NB4 (cell line): ENCODE measurements around the gene USP24.
"Not testable (repeated sequence)": the region's sequence is repeated elsewhere in the genome, so short reads cannot be mapped to it uniquely, and the experiment has no call there.

Source experiments
- DNase-seq: peaks from one replicate; pipeline ENCODE4 v3.0.0; 2010; ENCODE audit warnings: low read depth
- H3K4me3 ChIP-seq: one replicate; pipeline ENCODE4 v1.5.1; 2011; ENCODE audit warnings: mild to moderate bottlenecking, low read depth, low read length, moderate library complexity
- CTCF ChIP-seq: IDR thresholded peaks from one replicate; pipeline ENCODE4 v1.5.1; 2012; ENCODE audit warnings: low read depth, low read length
- MAX ChIP-seq: IDR thresholded peaks from 2 replicates; pipeline ENCODE4 v1.6.1; 2011; ENCODE audit warnings: low read depth, low read length
- MYC ChIP-seq: IDR thresholded peaks from 2 replicates; pipeline ENCODE4 v1.6.1; 2011; ENCODE audit warnings: low read depth, low read length
- POLR2A ChIP-seq: IDR thresholded peaks from 2 replicates; pipeline ENCODE4 v1.6.1; 2011; ENCODE audit warnings: mild to moderate bottlenecking; ENCODE audit not compliant: insufficient read length; ENCODE audit errors: extremely low read depth

The USP24 gene

GRCh38 chr1:55203064-55203463 is 12.1 kb downstream of the USP24 start:
- DNase-seq = no peak
- no peak for TF ChIP-seq MAX
- TF ChIP-seq MYC = no peak
- no peak for TF ChIP-seq POLR2A
- TF ChIP-seq CTCF = no peak
- H3K4me3 ChIP-seq = no peak overlapping the region

GRCh38 chr1:55200667-55201066 is 14.5 kb downstream of the USP24 start:
- no peak for DNase-seq
- no peak overlapping the region for H3K4me3 ChIP-seq
- no peak for TF ChIP-seq MAX
- TF ChIP-seq POLR2A = no peak
- no peak for TF ChIP-seq CTCF

- not testable (repeated sequence) for DNase-seq, H3K4me3 ChIP-seq
These were observed 15.4 kb downstream of the USP24 start for GRCh38 chr1:55199735-55200134.

- DNase-seq = no peak
- H3K4me3 ChIP-seq = no peak overlapping the region
- TF ChIP-seq POLR2A (no peak), MAX (no peak), MYC (no peak), CTCF (no peak)
These were observed 17.1 kb downstream of the USP24 start for GRCh38 chr1:55198044-55198443.

- H3K4me3 ChIP-seq = no peak overlapping the region
- no peak for TF ChIP-seq MYC
- TF ChIP-seq MAX = no peak
- no peak for TF ChIP-seq POLR2A
- TF ChIP-seq CTCF = no peak
- DNase-seq = no peak
These were observed 18.1 kb downstream of the USP24 start for GRCh38 chr1:55197099-55197498.

- no peak for TF ChIP-seq MYC
- no peak for TF ChIP-seq POLR2A
- TF ChIP-seq CTCF = no peak
- no peak for TF ChIP-seq MAX
- DNase-seq = peak; percentile 39
- no peak overlapping the region for H3K4me3 ChIP-seq
These were observed 18.6 kb downstream of the USP24 start for GRCh38 chr1:55196433-55197035.
